ENCODE data around the gene DHRS13. TPM values are rescaled to one million over a fixed set of nuclear protein-coding genes. Genes with fewer than 3 reads are reported as not detected.

Gene DHRS13
- total RNA-seq, 4 donors from 2014 or later: 0.26 to 17.4 (median 13.6) TPM

DNA sequence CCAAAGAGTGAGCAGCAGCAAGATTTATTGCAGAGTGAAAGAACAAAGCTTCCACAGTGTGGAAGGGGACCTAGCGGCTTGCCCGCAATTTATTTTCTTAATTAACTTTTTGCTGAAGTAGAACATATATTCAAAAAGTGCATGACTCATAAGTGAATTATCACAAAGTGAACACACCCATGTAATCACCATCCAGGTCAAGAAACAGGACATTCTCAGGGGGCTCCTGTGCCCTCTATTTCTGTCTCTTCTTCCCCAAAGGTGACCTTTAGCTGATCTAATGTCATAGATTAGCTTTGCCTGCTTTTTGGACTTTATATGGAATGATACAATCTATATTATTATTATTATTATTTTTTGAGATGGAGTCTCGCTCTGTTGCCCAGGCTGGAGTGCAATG is 28.1 kb downstream of the DHRS13 start:
- Histone ChIP-seq H3K9me3 (no peaks in the 10 kb centered on the region), H3K4me1 (no peaks in the 10 kb centered on the region), H3K27ac (no peak overlapping the region), H3K27me3 (no peaks in the 10 kb centered on the region), H3K4me3 (no peak overlapping the region), H3K36me3 (no peaks in the 10 kb centered on the region)
- intact Hi-C loops (cut with DNase I; ENCODE audit: low total_unique reads): no loop called here
- no peak for DNase-seq
- TF ChIP-seq, protein P1, sequence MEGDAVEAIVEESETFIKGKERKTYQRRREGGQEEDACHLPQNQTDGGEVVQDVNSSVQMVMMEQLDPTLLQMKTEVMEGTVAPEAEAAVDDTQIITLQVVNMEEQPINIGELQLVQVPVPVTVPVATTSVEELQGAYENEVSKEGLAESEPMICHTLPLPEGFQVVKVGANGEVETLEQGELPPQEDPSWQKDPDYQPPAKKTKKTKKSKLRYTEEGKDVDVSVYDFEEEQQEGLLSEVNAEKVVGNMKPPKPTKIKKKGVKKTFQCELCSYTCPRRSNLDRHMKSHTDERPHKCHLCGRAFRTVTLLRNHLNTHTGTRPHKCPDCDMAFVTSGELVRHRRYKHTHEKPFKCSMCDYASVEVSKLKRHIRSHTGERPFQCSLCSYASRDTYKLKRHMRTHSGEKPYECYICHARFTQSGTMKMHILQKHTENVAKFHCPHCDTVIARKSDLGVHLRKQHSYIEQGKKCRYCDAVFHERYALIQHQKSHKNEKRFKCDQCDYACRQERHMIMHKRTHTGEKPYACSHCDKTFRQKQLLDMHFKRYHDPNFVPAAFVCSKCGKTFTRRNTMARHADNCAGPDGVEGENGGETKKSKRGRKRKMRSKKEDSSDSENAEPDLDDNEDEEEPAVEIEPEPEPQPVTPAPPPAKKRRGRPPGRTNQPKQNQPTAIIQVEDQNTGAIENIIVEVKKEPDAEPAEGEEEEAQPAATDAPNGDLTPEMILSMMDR (IDR thresholded peaks at IDR 0.05): no peak
- no peak for TF ChIP-seq POLR2A (IDR thresholded peaks at IDR 0.05)

DNA sequence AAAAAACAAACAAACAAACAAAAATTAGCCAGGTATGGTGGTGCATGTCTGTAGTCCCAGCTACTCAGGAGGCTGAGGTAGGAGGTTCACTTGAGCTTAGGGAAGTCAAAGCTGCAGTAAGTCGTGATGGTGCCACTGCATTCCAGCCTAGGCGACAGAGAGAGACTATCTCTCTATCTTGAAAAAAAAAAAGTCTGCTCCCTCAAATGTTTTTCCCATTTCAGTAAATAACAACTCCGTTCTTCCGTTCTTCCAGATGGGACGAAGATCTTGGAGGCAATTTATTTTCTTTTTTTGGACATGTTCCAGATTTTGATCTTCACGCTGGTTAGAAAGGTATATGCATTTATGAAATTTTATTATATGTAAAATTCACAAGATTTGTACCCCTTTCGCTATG is 29.0 kb downstream of the DHRS13 start:
- H3K4me3 ChIP-seq: no peak overlapping the region
- intact Hi-C loops (cut with DNase I; ENCODE audit: low total_unique reads): no loop called here
- H3K9me3 ChIP-seq: no peaks in the 10 kb centered on the region

DNA sequence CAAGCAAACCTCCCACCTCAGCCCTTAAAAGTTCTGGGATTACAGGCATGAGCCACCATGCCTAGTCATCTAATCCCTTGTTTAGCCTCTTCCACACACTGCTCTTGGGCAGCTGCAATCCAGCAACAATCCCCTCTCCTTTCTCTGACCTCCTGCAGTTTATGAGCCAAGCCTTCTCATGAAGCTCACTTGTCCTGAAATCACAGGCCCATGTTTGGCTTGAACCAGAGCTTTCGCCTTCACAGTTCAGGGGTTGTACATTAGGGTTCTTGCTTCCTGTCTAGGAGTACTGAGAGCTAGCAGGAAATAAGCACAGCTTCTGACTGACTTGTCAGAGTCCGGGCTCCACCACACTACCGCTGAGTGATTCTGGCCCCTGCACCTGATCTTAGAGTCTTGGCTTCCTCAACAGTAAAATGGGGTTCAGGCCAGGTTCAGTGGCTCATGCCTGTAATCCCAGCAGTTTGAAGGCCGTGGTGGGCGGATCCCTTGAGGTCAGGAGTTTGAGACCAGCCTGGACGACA is 31.8 kb downstream of the DHRS13 start:
- Histone ChIP-seq H3K4me1 (no peaks in the 10 kb centered on the region), H3K36me3 (no peaks in the 10 kb centered on the region), H3K27me3 (no peaks in the 10 kb centered on the region), H3K4me3 (no peak overlapping the region), H3K27ac (no peak overlapping the region), H3K9me3 (no peaks in the 10 kb centered on the region)
- intact Hi-C loops (cut with DNase I; ENCODE audit: low total_unique reads): no loop called here
- TF ChIP-seq POLR2A (IDR thresholded peaks at IDR 0.05): no peak
- TF ChIP-seq, protein P1 (IDR thresholded peaks at IDR 0.05): no peak
- no peak for DNase-seq

More for the DNA sequence above, 29.0 kb downstream of the DHRS13 start:
- no peaks in the 10 kb centered on the region for H3K4me1 ChIP-seq
- no peak overlapping the region for H3K27ac ChIP-seq
- DNase-seq: no peak
- TF ChIP-seq, protein P1 (IDR thresholded peaks at IDR 0.05): no peak
- TF ChIP-seq POLR2A (IDR thresholded peaks at IDR 0.05): no peak
- no peaks in the 10 kb centered on the region for H3K36me3 ChIP-seq
- no peaks in the 10 kb centered on the region for H3K27me3 ChIP-seq

DNA sequence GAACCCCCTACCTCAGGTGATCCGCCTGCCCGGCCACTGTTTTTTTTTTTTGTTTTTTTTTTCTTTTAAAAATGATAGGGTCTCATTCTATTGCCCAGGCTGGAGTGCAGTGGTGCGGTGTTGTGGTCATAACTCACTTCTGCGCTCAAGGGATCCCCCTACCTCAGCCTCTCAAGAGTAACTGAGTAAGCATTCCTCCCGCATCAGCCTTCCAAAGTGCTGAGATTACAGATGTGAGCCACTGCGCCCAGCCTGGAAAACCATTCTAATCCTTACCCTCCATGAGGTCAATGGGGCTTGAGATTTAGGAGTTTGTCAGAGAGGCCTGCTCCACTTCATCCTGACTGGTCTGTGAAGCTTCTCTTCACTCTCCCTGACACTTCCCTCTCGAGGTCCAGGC is 35.6 kb downstream of the DHRS13 start:
- Histone ChIP-seq H3K27ac (no peak overlapping the region), H3K4me3 (no peak overlapping the region), H3K36me3 (no peaks in the 10 kb centered on the region), H3K9me3 (no peaks in the 10 kb centered on the region), H3K4me1 (no peaks in the 10 kb centered on the region), H3K27me3 (no peaks in the 10 kb centered on the region)
- TF ChIP-seq POLR2A (IDR thresholded peaks at IDR 0.05): no peak
- intact Hi-C loops (cut with DNase I; ENCODE audit: low total_unique reads): no loop called here
- no peak for DNase-seq

DNA sequence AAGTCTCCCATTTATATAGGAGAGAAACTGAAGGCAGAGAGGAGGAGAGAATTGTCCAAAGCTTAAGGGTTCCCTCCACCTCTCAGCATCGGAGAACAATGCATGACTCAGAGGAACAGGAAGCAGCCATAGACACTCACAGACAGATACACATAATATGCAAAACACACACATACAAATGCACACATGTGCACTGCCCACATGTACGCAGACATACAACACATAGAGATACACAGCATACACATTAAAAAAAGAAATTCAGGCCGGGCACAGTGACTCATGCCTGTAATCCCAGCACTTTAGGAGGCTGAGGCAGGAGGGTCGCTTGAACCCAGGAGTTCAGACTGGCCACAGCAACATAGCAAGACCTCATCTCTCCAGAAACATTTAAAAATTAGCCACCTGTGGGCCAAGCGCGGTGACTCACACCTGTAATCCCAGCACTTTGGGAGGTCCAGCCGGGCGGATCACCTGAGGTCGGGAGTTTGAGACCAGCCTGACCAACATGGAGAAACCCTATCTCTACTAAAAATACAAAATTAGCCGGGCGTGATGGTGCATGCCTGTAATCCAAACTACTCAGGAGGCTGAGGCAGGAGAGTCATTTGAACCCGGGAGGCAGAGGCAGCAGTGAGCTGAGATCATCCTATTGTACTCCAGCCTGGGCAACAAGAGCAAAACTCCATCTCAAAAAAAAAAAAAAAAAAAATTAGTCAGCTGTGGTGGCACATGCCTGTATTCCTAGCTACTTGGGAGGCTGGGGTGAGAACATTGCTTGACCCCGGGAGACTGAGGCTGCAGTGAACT is 36.7 kb downstream of the DHRS13 start:
- TF ChIP-seq, protein P1 (IDR thresholded peaks at IDR 0.05): no peak
- TF ChIP-seq POLR2A (IDR thresholded peaks at IDR 0.05): no peak
- intact Hi-C loops (cut with DNase I; ENCODE audit: low total_unique reads): no loop called here
- Histone ChIP-seq H3K36me3 (no peaks in the 10 kb centered on the region), H3K27me3 (no peaks in the 10 kb centered on the region), H3K9me3 (no peaks in the 10 kb centered on the region), H3K4me3 (no peak overlapping the region), H3K27ac (no peak overlapping the region), H3K4me1 (no peaks in the 10 kb centered on the region)
- DNase-seq: no peak
